Activated CD4-positive, alpha-beta T cell treated with anti-CD3 and anti-CD28 coated beads, Interleukin-2, amount 50 U/mL, for 16 hours (primary cell): ENCODE measurements around the gene LYST.
"Not testable (repeated sequence)": the region's sequence is repeated elsewhere in the genome, so short reads cannot be mapped to it uniquely, and the experiment has no call there.

Source experiments
- DNase-seq: peaks from one replicate; pipeline ENCODE4 v3.0.0-alpha.2; 2020

LYST gene

DNA sequence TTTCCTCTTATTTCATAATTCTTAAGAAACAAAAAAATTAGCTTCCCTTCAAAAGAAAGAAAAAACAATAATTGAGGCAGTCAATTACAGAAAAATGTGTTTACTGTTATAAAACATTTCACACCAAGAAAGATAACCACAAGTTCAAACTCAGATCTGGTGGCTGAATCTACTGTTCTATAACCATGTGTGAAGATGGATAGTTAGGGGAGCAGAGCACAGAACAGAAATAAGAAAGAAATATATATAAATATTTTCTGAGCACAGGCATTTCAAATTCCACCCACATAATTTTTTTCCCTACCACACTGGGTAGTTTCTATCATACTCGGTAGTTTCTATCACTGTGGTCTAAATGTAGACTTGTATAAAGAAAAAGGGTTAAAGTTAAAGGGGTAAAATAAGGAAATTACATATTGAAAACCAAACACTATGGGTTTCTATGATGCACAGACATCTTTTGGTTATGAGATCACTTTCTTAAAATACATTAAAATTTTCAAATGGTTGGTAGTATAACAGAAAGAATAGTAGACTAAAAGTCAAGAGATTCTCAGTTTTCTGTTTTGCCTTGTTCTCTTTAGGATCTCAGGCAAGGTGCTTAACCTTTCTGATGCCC lies 10.8 kb downstream of the LYST start:
- no peak for DNase-seq

DNA sequence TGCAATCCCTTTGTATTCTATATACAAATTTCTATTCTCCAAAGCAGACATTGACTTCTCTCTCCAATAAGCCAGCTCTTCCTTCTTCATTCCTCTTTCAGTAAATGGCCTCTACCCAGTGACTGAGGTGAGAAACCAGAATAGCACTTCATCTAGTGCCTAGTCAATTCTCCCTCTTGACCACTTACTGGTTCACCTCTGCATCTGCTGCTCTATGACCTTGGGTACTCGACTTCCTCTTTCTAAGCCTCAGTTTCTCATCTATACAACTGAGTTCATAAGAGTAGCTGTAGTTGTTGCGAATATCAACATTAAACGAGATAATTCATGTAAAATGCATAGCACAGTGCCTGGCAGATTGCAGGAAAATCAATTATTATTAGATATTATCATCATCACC lies 12.4 kb downstream of the LYST start:
- no peak for DNase-seq

DNA sequence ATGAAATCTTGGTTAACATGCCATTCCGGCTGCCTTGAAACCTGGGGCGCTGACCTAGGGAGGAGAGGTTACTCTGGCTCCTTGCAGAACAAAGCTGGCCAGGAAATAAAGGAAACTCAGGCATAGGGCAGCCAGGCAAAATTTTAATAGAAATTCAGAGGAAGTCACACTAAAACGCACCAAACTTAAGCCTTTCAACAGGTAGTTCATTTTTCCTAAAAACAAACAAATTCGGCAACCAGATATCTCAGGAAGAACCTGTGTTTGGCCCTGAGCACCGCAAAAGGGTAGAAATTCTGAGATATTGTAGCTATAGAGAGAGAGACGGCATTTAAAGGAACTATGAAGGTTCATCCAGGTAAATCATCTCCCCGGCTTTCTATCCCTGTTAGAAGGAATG lies 13.1 kb downstream of the LYST start:
- DNase-seq: no peak

DNA sequence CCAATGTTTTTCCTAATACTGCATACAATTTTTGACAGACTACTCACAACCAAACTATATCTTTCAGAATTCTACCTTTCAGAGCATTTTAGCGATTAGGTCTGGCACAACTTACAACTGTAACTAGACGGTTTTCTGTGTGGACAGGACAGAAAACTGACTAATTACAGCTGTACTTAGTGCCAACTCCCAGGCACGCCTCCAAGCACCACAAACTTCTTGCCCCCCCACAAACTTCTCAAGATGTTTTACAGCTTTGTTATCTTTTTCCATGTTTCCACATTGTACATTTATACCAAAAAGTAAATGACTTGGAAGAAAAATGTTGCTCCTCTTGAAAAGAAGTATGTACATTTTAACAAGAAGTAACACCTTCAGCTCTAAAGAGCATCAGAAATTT lies 13.8 kb downstream of the LYST start:
- DNase-seq: no peak

DNA sequence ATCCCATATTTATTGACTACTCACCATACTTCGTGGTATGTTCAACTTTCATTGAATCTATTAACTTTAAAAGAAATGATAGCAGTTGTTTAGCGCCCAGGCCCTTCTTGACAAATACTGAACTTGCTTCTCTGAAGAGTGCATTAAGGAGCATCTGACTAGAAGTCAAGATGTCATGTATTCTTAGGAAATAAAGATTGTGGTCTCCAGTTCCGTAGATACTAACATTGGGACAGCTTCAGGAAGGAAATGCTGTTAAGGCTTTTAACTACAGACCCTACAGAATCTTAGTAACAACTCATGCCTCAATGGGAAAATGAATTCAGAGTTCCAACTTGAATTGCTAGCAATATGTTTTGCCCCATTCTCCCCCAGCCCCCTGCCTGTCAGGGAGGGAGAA lies 14.8 kb downstream of the LYST start:
- DNase-seq: no peak

DNA sequence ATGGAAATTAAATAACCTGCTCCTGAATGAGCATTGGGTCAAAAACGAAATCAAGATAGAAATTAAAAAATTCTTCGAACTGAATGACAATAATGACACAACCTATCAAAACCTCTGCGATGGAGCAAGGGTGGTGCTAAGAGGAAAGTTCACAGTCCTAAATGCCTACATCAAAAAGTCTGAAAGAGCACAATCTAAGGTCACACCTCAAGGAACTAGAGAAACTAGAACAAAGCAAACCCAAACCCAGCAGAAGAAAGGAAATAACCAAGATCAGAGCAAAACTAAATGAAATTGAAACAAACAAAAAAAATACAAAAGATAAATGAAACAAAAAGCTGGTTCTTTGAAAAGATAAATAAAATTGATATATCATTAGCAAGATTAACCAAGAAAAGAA lies 18.5 kb downstream of the LYST start:
- not testable (repeated sequence) for DNase-seq

DNA sequence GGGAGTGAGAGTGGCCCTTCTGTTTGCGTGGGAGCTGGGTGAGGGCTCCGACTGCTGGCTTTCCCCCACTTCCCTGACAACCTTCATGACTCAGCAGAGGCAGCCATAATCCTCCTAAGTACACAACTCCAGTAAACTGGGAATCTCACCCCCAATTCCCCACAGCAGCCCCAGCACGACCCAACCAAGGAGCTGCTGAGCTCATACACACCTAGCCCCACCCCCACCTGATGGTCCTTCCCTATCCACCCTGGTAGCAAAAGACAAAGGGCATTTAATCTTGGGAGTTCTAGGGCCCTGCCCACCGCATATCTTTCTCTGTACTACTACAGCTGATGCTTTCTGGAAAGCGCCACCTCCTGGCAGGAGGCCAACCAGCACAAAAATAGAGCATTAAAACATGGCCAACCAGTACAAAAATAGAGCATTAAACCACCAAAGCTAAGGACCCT lies 21.0 kb downstream of the LYST start:
- not testable (repeated sequence) for DNase-seq

DNA sequence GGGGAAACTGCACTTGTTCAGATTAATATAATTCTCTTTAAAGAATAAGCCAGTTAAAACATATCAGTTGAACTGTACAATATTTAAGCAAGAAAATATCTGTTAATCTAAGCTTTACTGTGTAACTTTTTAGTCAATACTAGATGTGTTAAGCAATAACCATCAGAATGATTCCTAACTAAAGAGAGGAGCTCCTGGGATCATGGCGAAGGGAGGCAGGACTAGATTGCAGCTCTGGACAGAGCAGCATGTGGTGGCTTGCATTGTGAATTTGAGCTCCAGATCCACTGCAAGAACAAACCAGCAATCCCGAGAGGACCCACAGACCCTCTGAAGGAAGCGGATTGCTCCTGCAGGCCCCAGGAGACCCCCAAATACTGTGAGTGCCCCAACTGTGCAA lies 21.9 kb downstream of the LYST start:
- DNase-seq: no peak

DNA sequence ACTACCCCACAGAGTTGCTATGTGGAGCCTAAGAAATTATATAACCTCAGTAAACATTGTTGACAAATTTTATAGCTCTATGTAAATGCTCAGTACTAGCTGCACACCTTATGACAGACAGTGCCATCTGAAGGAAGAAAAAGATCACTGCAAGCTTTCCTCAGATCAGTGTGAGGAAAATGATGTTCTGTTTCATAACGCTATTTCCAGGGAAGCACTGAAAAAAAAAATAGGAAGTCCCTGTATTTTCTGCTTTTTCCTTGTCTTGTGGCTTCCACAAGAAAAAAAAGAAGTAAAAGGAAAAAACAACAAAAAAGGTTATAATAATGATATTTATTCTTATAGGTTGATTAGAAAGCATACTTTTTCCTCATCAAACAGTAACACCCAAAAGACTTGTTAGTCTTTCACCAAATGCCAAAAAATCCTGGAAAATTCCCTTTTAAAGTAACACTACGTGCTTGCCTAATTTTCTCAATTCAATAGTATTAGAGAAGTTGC lies 23.2 kb downstream of the LYST start:
- no peak for DNase-seq

DNA sequence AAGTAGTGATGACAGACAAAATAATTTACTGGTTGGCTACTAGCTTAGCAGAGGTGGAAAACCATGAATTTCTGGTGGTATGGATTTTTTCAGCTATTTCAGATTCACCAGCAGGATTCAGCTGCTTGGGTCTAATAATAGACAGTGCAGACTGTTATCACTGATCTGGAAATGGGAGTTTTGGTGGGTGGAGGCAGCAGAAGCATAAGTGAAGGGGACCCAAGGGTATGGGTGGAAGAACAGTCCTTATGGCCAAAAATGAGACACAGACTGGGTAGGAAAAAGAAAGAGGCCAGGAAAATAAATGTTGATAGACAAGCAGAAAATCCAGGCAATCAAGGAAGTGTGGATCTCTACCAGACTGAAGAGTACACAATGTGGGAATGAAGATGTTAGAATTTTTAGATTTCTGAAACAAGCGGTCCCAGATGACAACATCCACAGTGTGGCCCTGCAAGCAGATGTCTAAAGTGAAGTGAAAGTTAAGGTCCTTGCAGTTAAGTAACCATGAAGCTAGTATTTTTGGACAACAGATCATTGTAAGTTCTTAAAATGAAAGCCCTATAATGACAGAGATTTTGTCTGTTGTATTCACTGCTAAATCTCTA lies 24.7 kb downstream of the LYST start:
- DNase-seq: no peak

DNA sequence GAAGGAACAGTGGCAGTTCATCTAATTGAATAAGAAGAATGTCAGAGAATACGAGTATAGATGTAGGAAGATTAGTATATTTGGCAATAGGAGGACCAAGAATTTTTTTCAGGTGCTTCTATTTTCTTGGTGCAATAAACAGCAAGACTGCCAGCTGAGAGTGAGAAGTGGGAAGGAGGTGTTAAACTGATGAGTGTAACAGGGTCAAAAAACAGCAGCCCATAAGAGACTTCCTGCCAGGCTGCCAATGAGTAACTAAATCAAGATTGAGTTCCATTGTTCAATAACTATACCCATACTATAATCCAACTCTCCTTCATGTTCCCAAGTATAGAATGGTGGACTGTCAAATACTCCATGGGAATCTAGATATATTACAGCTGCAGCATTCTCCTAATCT lies 28.7 kb downstream of the LYST start:
- DNase-seq: no peak

DNA sequence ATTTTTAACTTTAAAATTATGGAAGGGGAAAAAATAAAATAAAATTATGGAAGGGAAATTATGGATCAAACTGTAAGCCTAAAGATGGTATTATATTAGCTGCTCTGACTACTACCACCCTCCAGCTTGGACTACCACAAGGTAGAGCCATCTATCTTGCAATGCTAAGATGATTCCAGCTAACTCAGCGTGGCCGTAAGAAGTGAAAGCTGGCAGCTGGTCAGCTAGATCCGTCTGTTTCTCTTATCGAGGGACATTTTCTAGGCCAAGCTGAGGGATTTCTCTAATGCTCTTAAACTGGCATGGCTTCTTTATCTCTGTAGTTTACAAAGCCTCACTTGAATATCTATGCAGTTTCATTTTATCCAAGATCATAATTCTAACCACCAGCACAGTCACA lies 31.5 kb downstream of the LYST start:
- no peak for DNase-seq

DNA sequence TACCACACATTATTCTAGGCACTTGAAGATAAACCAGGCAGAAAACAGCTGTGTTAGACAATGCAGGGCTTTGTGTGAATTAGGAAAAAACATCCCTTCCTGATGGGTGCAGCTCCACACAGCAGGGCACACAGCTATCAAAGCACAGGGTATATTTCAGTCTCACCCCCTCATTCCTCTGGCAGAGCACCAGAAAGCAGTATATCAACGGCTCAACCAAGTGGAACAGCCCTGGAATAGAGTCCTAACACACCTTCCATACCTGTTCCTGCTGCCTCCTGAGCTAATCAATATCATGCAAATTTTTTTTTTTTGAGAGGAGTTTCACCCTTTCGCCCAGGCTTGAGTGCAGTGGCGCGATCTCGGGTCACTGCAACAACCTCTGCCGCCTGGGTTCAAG lies 32.1 kb downstream of the LYST start:
- DNase-seq: no peak

DNA sequence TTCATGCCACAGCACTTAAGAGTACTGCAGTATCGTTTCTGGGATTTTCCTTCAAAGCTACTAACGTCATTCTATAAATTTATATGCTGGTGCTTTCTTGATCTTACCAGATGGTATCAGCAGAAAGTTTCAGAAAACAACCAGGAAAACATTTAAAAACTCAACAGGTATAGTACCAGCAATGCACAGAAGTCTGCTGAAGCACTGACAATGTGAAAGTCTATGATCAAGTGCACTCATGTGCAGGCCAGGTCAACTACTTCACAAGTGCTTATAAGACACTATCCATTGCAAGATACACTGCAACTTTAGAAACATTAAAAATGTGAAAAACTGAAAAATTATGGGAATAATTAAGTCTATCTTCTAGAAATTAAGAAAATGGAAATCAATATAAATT lies 34.7 kb downstream of the LYST start:
- DNase-seq: no peak

DNA sequence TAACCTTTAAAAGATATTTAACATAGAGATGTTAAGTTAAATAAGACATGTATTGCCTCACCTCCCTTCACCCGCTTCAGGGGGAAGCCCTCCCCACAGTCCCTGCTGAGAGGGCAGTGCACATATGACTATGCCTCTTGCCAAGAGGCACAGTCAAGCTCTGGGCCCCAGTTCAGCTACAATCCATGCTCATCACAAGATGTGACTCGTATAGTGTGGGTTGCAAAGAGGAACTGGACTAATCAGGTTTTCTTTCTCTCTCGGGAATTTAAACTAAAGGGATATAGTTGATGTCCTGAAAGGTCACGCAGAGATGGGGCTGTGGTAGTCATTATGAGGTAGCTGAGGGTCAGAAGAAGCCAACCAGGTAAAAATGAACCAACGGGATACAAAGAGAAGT lies 35.6 kb downstream of the LYST start:
- peak; percentile 26 for DNase-seq

DNA sequence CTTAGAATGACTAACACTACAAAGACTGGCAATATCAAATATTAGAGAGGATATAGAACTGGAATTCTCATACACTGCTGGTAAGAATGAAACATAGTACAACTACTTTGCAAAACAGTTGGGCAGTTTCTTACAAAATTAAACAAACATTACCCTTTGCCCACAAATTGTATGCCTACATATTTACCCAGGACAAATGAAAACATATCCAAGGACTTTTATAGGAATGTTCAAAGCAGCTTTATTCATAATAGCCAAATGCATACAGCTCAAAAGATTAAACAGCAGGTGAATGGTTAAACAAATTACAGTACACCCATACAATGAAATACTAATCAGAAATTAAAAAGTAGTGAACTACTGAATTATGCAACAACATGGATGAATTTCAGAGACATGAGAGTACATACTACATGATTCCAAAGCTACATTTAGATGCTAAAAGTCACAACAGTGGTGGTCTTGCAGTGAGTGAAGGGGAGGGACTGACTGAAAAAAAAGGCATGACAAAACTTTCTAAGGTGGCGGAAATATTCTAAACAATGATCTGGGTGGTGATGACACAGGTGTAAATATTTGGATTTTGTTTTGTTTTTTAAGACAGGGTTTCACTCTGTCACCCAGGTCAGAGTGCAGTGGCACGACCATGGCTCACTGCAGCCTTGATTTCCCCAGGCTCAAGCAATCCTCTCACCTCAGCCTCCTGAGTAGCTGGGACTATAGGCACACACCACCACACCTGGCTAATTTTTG lies 40.4 kb downstream of the LYST start:
- DNase-seq: no peak

DNA sequence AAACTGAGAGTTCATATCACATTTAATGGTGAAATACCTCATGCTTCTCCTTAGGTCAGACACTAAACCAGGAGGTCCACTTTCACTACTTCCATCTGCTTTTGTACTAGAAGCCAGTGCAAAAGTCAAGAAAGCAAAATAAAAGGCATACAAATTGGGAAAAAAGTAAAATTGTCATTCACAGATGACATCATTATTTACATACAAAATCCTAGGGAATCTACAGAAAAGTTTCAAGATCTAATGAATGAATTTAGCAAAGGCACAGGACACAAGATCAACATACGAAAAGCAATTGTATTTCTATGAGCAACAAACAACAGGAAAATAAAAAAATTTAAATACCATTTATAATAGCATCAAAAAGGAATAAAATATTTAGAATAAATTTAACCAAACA lies 41.5 kb downstream of the LYST start:
- DNase-seq: no peak

DNA sequence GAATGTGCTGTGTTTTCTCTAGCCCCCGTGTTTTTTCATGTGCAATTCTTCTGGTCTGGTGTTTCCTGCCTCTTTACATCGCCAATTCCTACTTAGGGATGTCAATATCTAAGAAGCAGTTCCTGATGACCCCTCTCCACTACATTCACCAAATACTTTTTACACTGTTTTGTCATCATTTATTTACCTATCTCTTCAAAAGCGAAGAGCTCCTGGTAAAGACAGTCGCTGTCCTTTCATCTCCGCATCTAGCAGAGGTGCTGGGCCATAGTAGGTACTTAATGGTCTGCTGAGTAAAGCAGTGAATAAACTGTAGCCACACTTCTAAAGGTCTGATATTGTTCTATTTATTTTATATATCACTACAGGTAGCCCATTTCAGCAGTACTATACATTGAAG lies 43.0 kb downstream of the LYST start:
- no peak for DNase-seq

DNA sequence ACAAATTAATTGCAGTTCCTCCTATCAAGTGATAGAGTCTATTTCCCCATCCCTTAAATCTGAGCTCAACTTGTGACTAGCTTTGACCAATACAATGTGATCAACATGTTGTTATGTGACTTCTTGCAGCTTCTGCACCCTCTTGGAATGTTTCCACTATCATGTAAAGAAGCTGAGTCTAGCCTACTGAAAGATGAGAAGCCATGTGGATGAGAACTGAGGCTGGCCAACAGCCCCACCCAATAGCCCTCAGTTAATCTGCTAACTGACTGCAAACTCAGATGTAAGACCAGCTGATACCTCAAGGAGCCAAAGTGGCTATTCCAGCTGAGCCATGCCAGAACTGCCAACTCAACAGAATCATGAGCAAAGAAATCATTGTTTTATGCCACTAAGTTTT lies 44.0 kb downstream of the LYST start:
- no peak for DNase-seq

DNA sequence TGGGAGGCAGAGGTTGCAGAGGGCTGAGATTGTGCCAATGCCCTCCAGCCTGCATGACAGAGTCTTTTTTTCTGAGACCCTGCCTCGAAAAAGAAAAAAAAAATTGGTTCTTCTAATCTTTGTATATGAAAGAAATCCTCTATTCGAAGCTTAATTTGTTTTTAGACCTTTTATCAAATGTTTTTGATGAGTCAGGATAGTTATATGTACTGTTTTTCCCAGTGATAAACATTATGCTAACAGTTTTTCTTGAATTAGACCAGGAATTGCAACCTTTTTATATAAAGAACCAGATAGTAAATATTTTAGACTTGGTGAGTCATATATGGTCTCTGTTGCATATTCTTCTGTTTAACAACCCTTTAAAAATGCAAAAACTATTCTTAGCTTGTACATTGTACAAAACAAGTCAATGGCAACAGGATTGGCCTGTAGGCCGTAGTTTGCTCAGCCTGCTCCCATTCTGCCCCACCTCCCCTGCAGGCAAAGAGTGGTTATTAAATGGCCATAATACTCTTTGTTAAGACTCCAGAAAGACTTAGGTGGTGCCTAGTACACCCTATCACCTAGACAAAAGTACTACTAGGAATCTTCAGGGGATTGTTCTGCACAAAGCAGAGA lies 45.2 kb downstream of the LYST start:
- DNase-seq: no peak

DNA sequence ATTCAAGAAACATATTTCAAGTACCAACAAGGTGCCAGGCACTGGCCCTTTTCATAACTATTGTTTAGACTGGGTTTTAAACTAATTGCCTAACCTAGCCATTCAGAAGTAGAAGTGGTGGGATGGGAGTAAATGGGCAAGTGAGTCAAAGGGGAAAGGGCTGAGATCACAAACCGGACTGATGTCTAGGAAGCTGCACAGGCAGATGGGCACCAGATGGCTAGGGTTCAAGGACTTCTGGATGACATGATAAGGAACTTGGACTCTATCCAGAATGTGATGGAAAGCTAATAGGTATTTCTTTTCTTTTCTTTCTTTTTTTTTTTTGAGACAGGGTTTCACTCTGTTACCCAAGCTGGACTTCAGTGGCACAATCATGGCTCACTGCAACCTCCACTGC lies 46.6 kb downstream of the LYST start:
- no peak for DNase-seq

DNA sequence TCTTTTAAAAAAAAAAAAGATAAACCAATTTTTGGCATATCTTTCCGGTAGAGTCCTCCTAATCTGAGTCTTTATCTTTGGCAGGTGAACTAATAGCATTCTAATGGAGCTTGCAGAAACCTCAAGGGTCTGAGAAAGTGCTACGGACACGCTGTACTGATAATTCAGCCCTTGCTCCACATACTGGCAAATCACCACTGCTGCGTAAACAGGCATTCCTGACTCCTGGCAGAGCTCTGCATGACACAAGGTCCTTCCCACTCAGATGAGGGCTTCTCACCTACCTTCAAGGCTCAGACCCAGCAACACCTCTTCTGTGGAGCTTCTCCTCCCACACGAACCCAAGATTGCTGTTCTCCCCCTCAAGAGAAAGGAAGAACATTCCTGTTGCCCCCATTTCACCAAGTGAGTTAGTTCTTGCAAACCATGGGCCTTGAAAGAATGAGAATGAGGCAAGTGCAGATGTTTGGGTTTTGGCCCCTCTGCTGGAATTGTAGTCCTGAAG lies 48.0 kb downstream of the LYST start:
- no peak for DNase-seq

DNA sequence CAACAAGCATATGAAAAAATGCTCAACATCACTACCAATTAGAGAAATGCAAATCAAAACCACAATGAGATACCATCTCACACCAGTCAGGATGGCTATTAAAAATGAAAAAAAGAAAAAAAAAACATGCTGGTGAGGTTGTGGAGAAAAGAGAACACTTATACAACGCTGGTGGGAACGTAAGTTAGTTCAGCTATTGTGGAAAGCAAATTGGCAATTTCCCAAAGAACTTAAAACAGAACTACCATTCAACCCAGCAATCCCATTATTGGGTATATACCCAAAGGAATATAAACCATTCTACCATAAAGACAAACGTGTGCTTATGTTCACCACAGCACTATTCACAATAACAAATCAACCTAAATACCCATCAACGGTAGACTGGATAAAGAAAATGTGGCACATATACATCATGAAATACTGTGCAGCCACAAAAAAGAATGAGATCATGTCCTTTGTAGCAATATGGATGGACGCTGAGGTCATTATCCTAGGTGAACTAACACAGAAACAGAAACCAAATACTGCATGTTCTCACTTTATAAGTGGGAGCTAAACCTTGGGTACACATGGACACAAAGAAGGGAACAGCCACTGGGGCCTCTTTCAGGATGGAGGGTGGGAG lies 49.5 kb downstream of the LYST start:
- DNase-seq: no peak
